C1 segment of cervical spinal cord (tissue), 14 donors: Measurements from ENCODE around the gene AMBRA1.

Experiments
- DNase-seq, 14 donors: peaks; one replicate each; lab custom pipeline; 2025; lab: John Stamatoyannopoulos, UW

Gene AMBRA1

GRCh38 chr11:46570790-46571398 lies 22.9 kb downstream of the AMBRA1 start:
- DNase-seq: no peak

GRCh38 chr11:46565232-46565840 lies 28.5 kb downstream of the AMBRA1 start:
- DNase-seq: no peak

- DNase-seq: no peak
Measured at GRCh38 chr11:46564459-46564858, 29.4 kb downstream of the AMBRA1 start.

- no peak for DNase-seq
Measured at GRCh38 chr11:46562527-46562926, 31.3 kb downstream of the AMBRA1 start.

- peak in 1 of 14 donors; percentile 1 for DNase-seq
Measured at GRCh38 chr11:46560300-46560991, 33.4 kb downstream of the AMBRA1 start.

- no peak for DNase-seq
Measured at GRCh38 chr11:46559815-46560214, 34.0 kb downstream of the AMBRA1 start.

GRCh38 chr11:46557684-46558151 lies 36.1 kb downstream of the AMBRA1 start:
- no peak for DNase-seq

GRCh38 chr11:46555267-46556054 lies 38.4 kb downstream of the AMBRA1 start:
- no peak for DNase-seq

GRCh38 chr11:46554213-46555147 lies 39.3 kb downstream of the AMBRA1 start:
- no peak for DNase-seq

GRCh38 chr11:46553814-46554212 lies 40.0 kb downstream of the AMBRA1 start:
- DNase-seq: no peak

- no peak for DNase-seq
Measured at GRCh38 chr11:46551261-46551660, 42.6 kb downstream of the AMBRA1 start.

GRCh38 chr11:46547579-46547978 lies 46.2 kb downstream of the AMBRA1 start:
- DNase-seq: no peak

- DNase-seq: no peak
Measured at GRCh38 chr11:46543564-46543963, 50.3 kb downstream of the AMBRA1 start.

- DNase-seq: peak in 6 of 14 donors; percentile 3 to 59 (median 32)
Measured at GRCh38 chr11:46541593-46542371, 52.0 kb downstream of the AMBRA1 start.

- DNase-seq: no peak
Measured at GRCh38 chr11:46540807-46541206, 53.0 kb downstream of the AMBRA1 start.

GRCh38 chr11:46537537-46538295 lies 56.1 kb downstream of the AMBRA1 start:
- DNase-seq: peak in 8 of 14 donors; percentile 5 to 72 (median 20)

- no peak for DNase-seq
Measured at GRCh38 chr11:46537121-46537520, 56.7 kb downstream of the AMBRA1 start.

- no peak for DNase-seq
Measured at GRCh38 chr11:46535688-46536087, 58.1 kb downstream of the AMBRA1 start.

- no peak for DNase-seq
Measured at GRCh38 chr11:46534711-46535110, 59.1 kb downstream of the AMBRA1 start.
